IMR-90 (cell line): ENCODE results near the gene ACAP1. TPM values are rescaled to one million over a fixed set of nuclear protein-coding genes. Genes with fewer than 3 reads are reported as not detected.

ENCODE experiments used
- ATAC-seq: fragments of 200-7000 bp; cut with Tn5 transposase; 2 replicates; pipeline ENCODE4 v1.9.1; 2020; ENCODE audit warnings: low read depth, mild to moderate bottlenecking, moderate library complexity
- BruUV-seq: library from RNA; stranded (reverse); fragments of 400-500 nt; replicated peaks from 2 replicates; lab custom pipeline; 2021; lab: Mats Ljungman, UMichigan
- CTCF ChIA-PET: fragments of 300-600 bp; formaldehyde crosslinking; extraction: SDS; loops from one replicate; lab custom pipeline; 2021; ENCODE audit warnings: antibody characterized with exemption; lab: Yijun Ruan, JAX
- POLR2A ChIA-PET: fragments of 300-600 bp; sonication (Branson Sonifier 250); formaldehyde crosslinking; loops from one replicate; lab custom pipeline; 2022; ENCODE audit warnings: antibody characterized with exemption; ENCODE audit not compliant: unreplicated experiment; lab: Charles Lee
- DNase-seq: peaks from one replicate; pipeline ENCODE4 v3.0.0; 2013
- H2AFZ ChIP-seq: replicated peaks from 2 replicates; pipeline ENCODE3; 2013; ENCODE audit warnings: low read length, mild to moderate bottlenecking; ENCODE audit not compliant: poor library complexity
- H2AK5ac ChIP-seq: 2 replicates; pipeline ENCODE4 v1.6.1; 2013; ENCODE audit warnings: low read depth, low read length, inconsistent platforms
- H2AK9ac ChIP-seq: replicated peaks from 2 replicates; pipeline ENCODE3; 2013; ENCODE audit warnings: mild to moderate bottlenecking, low read depth, low read length, moderate library complexity; ENCODE audit not compliant: poor library complexity
- H2BK120ac ChIP-seq: 2 replicates; pipeline ENCODE4 v1.6.1; 2013; ENCODE audit warnings: low read depth, low read length, inconsistent platforms
- H2BK15ac ChIP-seq: 3 replicates; pipeline ENCODE4 v1.6.1; 2013; ENCODE audit warnings: low read depth, low read length, inconsistent platforms
- H2BK20ac ChIP-seq: 2 replicates; pipeline ENCODE4 v1.6.1; 2013; ENCODE audit warnings: low read depth, mild to moderate bottlenecking, inconsistent platforms, low read length, moderate library complexity
- H2BK5ac ChIP-seq: 2 replicates; pipeline ENCODE4 v1.6.1; 2013; ENCODE audit warnings: mild to moderate bottlenecking, low read depth, low read length, inconsistent platforms; ENCODE audit not compliant: poor library complexity, severe bottlenecking
- H3K14ac ChIP-seq: replicated peaks from 2 replicates; pipeline ENCODE4 v1.6.1; 2013; ENCODE audit warnings: low read depth, low read length, inconsistent platforms
- H3K18ac ChIP-seq: 2 replicates; pipeline ENCODE4 v1.6.1; 2013; ENCODE audit warnings: low read depth, low read length, control low read depth
- H3K23ac ChIP-seq: 2 replicates; pipeline ENCODE4 v1.6.1; 2013; ENCODE audit warnings: low read depth, low read length, inconsistent platforms
- H3K27ac ChIP-seq: 2 replicates; pipeline ENCODE4 v1.5.1; 2013; ENCODE audit warnings: mild to moderate bottlenecking, control low read depth, low read length; ENCODE audit not compliant: insufficient read depth
- H3K27me3 ChIP-seq: 2 replicates; pipeline ENCODE4 v1.6.1; 2013; ENCODE audit warnings: low read length; ENCODE audit not compliant: control insufficient read depth, insufficient read depth
- H3K36me3 ChIP-seq: 2 replicates; pipeline ENCODE4 v1.6.1; 2013; ENCODE audit warnings: low read length, mixed read lengths; ENCODE audit not compliant: control insufficient read depth, insufficient read depth
- H3K4ac ChIP-seq: 2 replicates; pipeline ENCODE4 v1.6.1; 2013; ENCODE audit warnings: low read depth, low read length, inconsistent platforms
- H3K4me1 ChIP-seq: 2 replicates; pipeline ENCODE4 v1.6.1; 2013; ENCODE audit warnings: low read length, mixed read lengths; ENCODE audit not compliant: control insufficient read depth, insufficient read depth
- H3K4me2 ChIP-seq: 2 replicates; pipeline ENCODE4 v1.6.1; 2013; ENCODE audit warnings: low read depth, mild to moderate bottlenecking, control low read depth, low read length, moderate library complexity
- H3K4me3 ChIP-seq: 2 replicates; pipeline ENCODE4 v1.5.1; 2013; ENCODE audit warnings: low read depth, mild to moderate bottlenecking, control low read depth, low read length, moderate library complexity; ENCODE audit not compliant: insufficient read depth
- H3K56ac ChIP-seq: 2 replicates; pipeline ENCODE4 v1.6.1; 2013; ENCODE audit warnings: low read length, inconsistent platforms; ENCODE audit not compliant: insufficient read depth; ENCODE audit errors: extremely low read depth
- H3K79me1 ChIP-seq, 2 experiments: 2 replicates each; pipeline ENCODE4 v1.6.1; 2013; ENCODE audit warnings: low read length in 2 of 2, inconsistent platforms in 1 of 2, low read depth in 1 of 2
- H3K9ac ChIP-seq: 2 replicates; pipeline ENCODE4 v1.6.1; 2013; ENCODE audit warnings: low read depth, low read length, control low read depth
- H3K9me1 ChIP-seq: 2 replicates; pipeline ENCODE4 v1.6.1; 2013; ENCODE audit warnings: low read length, inconsistent platforms; ENCODE audit not compliant: insufficient read depth
- H3K9me3 ChIP-seq: 2 replicates; pipeline ENCODE4 v1.6.1; 2013; ENCODE audit warnings: low read length; ENCODE audit not compliant: control insufficient read depth, insufficient read depth
- H4K20me1 ChIP-seq: 2 replicates; pipeline ENCODE4 v1.6.1; 2013; ENCODE audit warnings: low read length, inconsistent platforms; ENCODE audit not compliant: insufficient read depth
- H4K5ac ChIP-seq: 2 replicates; pipeline ENCODE4 v1.6.1; 2013; ENCODE audit warnings: mild to moderate bottlenecking, low read depth, low read length, control low read depth
- H4K8ac ChIP-seq, 2 experiments: 2 replicates each; pipeline ENCODE4 v1.6.1; 2013; ENCODE audit warnings: low read depth in 2 of 2, low read length in 2 of 2, control low read depth in 1 of 2, inconsistent platforms in 1 of 2
- H4K91ac ChIP-seq: 2 replicates; pipeline ENCODE4 v1.6.1; 2013; ENCODE audit warnings: low read depth, low read length, inconsistent platforms; ENCODE audit not compliant: insufficient read depth
- BHLHE40 ChIP-seq: fragments of 150-350 bp; IDR thresholded peaks from 2 replicates; pipeline ENCODE4 v1.6.1; 2016; ENCODE audit warnings: mild to moderate bottlenecking, low read depth, low read length
- CEBPB ChIP-seq: IDR thresholded peaks from 2 replicates; pipeline ENCODE4 v1.6.1; 2012; ENCODE audit warnings: low read depth, low read length, improper control_type of control experiment
- CHD1 ChIP-seq: IDR thresholded peaks from 2 replicates; pipeline ENCODE4 v1.6.1; 2012; ENCODE audit warnings: low read depth, low read length, improper control_type of control experiment
- CTCF ChIP-seq: conservative IDR thresholded peaks from 2 replicates; pipeline ENCODE4 v1.5.1; 2012; ENCODE audit warnings: mild to moderate bottlenecking, low read depth, low read length, improper control_type of control experiment
- ELK1 ChIP-seq: fragments of 150-350 bp; IDR thresholded peaks from 2 replicates; pipeline ENCODE4 v1.6.1; 2016; ENCODE audit warnings: low read depth, mild to moderate bottlenecking, low read length, moderate library complexity, borderline replicate concordance
- FOS ChIP-seq: fragments of 150-350 bp; IDR thresholded peaks from 2 replicates; pipeline ENCODE4 v1.6.1; 2016; ENCODE audit warnings: low read depth, low read length
- MAFK ChIP-seq: IDR thresholded peaks from 2 replicates; pipeline ENCODE4 v1.6.1; 2012; ENCODE audit warnings: low read depth, low read length, improper control_type of control experiment
- MAZ ChIP-seq: IDR thresholded peaks from 2 replicates; pipeline ENCODE4 v1.6.1; 2012; ENCODE audit warnings: low read depth, mild to moderate bottlenecking, low read length, improper control_type of control experiment, moderate library complexity, borderline replicate concordance
- MXI1 ChIP-seq: IDR thresholded peaks from 2 replicates; pipeline ENCODE4 v1.6.1; 2012; ENCODE audit warnings: low read depth, mild to moderate bottlenecking, low read length, moderate library complexity, borderline replicate concordance
- NFE2L2 ChIP-seq: fragments of 150-350 bp; IDR thresholded peaks from 2 replicates; pipeline ENCODE4 v1.6.1; 2016; ENCODE audit warnings: low read depth, mild to moderate bottlenecking, low read length
- POLR2A ChIP-seq: IDR thresholded peaks from 2 replicates; pipeline ENCODE4 v1.6.1; 2012; ENCODE audit warnings: mild to moderate bottlenecking, low read depth, low read length
- RAD21 ChIP-seq: IDR thresholded peaks from 2 replicates; pipeline ENCODE4 v1.6.1; 2012; ENCODE audit warnings: low read length, improper control_type of control experiment
- RCOR1 ChIP-seq: IDR thresholded peaks from 2 replicates; pipeline ENCODE4 v1.6.1; 2012; ENCODE audit warnings: mild to moderate bottlenecking, low read length, improper control_type of control experiment; ENCODE audit not compliant: insufficient replicate concordance
- RFX5 ChIP-seq: IDR thresholded peaks from 2 replicates; pipeline ENCODE4 v1.8.0; 2012; ENCODE audit warnings: low read depth, mild to moderate bottlenecking, low read length, moderate library complexity
- SMC3 ChIP-seq: fragments of 150-350 bp; IDR thresholded peaks from 2 replicates; pipeline ENCODE4 v1.6.1; 2016; ENCODE audit warnings: low read depth, mild to moderate bottlenecking, antibody characterized with exemption, low read length, moderate library complexity
- USF2 ChIP-seq: fragments of 150-350 bp; IDR thresholded peaks from 2 replicates; pipeline ENCODE4 v1.6.1; 2017; ENCODE audit warnings: mild to moderate bottlenecking, antibody characterized with exemption, low read length, low read depth
- WGBS, 2 experiments: methylation state at CpG; one replicate each; pipeline versions ENCODE4 v1.1.5 to v1.1.7; 2013; ENCODE audit warnings: missing lambda C conversion rate in 2 of 2; ENCODE audit not compliant: insufficient read length in 1 of 2; ENCODE audit errors: extremely low coverage in 2 of 2; 5-methylcytosine and 5-hydroxymethylcytosine counted together
- dilution Hi-C: fragments of 300-500 bp; cut with HindIII; formaldehyde crosslinking; loops from one replicate; pipeline ENCODE4 v1.14.3; 2018; ENCODE audit warnings: low sequenced_read_pairs; ENCODE audit not compliant: unreplicated experiment
- in situ Hi-C: fragments of 300-500 bp; cut with MboI; formaldehyde crosslinking; loops from 3 replicates; pipeline ENCODE4 v1.14.3; 2019; ENCODE audit warnings: low sequenced_read_pairs, inconsistent platforms, mixed read lengths
- intact Hi-C: fragments of 100-400 bp; cut with micrococcal nuclease; formaldehyde crosslinking; loops from 2 replicates; pipeline ENCODE4 v1.10.0; 2022
- polyA plus RNA-seq, 3 experiments: library from polyadenylated mRNA; depleted of rRNA; stranded (reverse); fragments of >200 nt; gene quantifications; 2 replicates each; pipeline ENCODE4 v1.2.3, GENCODE V29; 2012; ENCODE audit warnings: low replicate concordance in 1 of 3
- total RNA-seq: library from RNA; depleted of rRNA; stranded (reverse); fragments of >200 nt; gene quantifications from 2 replicates; pipeline ENCODE4 v1.2.3, GENCODE V29; 2012

ACAP1 gene
- total and polyA plus RNA-seq, 2 of the 4 experiments (the other 2 are of a cell fraction): under 0.01 to 2.1 TPM

- Histone ChIP-seq H2AK9ac (no peak overlapping the region), H2BK15ac (no peak overlapping the region), H3K23ac (no peak overlapping the region), H2AFZ (no peak overlapping the region), H2AK5ac (no peak overlapping the region), H3K36me3 (peaks cover 45% of the 10 kb centered on the region), H4K5ac (no peak overlapping the region), H3K4me3 (no peak overlapping the region), H3K14ac (no peak overlapping the region), H3K18ac (no peak overlapping the region), H2BK5ac (no peak overlapping the region), H3K9me3 (no peaks in the 10 kb centered on the region), H3K79me1 (peaks cover 10 to 29% of the 10 kb centered on the region in 2 experiments; a peak in 3 of 4 replicates), H3K4me1 (peaks cover 5% of the 10 kb centered on the region; the same call in 1 of the 2 replicates), H2BK120ac (no peak overlapping the region), H4K91ac (no peak overlapping the region), H2BK20ac (no peak overlapping the region), H3K27me3 (no peaks in the 10 kb centered on the region), H4K20me1 (peaks cover 7% of the 10 kb centered on the region), H3K27ac (no peak overlapping the region), H3K9ac (no peak overlapping the region), H4K8ac (no peak overlapping the region), H3K4me2 (no peak overlapping the region), H3K4ac (no peak overlapping the region), H3K56ac (no peak overlapping the region), H3K9me1 (peaks cover 6% of the 10 kb centered on the region; the same call in 1 of the 2 replicates)
- BruUV-seq: no TSS peak
- dilution Hi-C loops: no loop called here
- TF ChIP-seq MAZ (no peak), ELK1 (no peak), MXI1 (no peak), FOS (no peak), MAFK (no peak), BHLHE40 (no peak), CTCF (no peak), POLR2A (no peak), RFX5 (no peak), CHD1 (no peak), NFE2L2 (no peak), RCOR1 (no peak), SMC3 (no peak), USF2 (no peak), RAD21 (no peak), CEBPB (no peak)
- no peak for ATAC-seq
- POLR2A ChIA-PET: no interaction called here
- no peak for DNase-seq
- CTCF ChIA-PET: no interaction called here
- WGBS, 2 experiments: no CpG with 5 or more reads among the region's 11 CpGs
- in situ Hi-C loops: no loop called here
- intact Hi-C loops: loop anchor here (10.0 kb wide), 1 partner anchor 239 kb away; the partner anchor contains the start of gene SENP3
Observed at GRCh38 chr17:7326186-7326585, 10.1 kb upstream of the ACAP1 start.
